Ovary (tissue), 9 donors: ENCODE measurements around the gene LEMD3. TPM values are rescaled to one million over a fixed set of nuclear protein-coding genes. Genes with fewer than 3 reads are reported as not detected.

Experiments
- DNase-seq, 5 donors: peaks; one replicate each; pipeline ENCODE4 v3.0.0-alpha.2; 2019 to 2020
- H3K27ac ChIP-seq, 2 donors: fragments of 200-600 bp; one replicate each; pipeline versions ENCODE4 v1.5.1 to v1.8.0; 2019 to 2022
- H3K27me3 ChIP-seq: fragments of 200-600 bp; one replicate; pipeline ENCODE4 v1.8.0; 2022
- H3K36me3 ChIP-seq: fragments of 200-600 bp; sonication (generic); one replicate; pipeline ENCODE4 v1.5.1; 2019
- H3K4me1 ChIP-seq: one replicate; pipeline ENCODE4 v1.8.1; 2013; ENCODE audit warnings: mild to moderate bottlenecking, moderate library complexity; ENCODE audit not compliant: insufficient read depth
- H3K4me3 ChIP-seq: fragments of 200-600 bp; sonication (generic); one replicate; pipeline ENCODE4 v1.5.1; 2017
- H3K9me3 ChIP-seq, 2 donors: fragments of 200-600 bp in 1 of 2; sonication (generic) in 1 of 2; one replicate each; pipeline versions ENCODE4 v1.5.1 to v1.8.1; 2013 to 2019; ENCODE audit warnings: mild to moderate bottlenecking in 1 of 2, moderate library complexity in 1 of 2
- EP300 ChIP-seq: sonication (generic); formaldehyde crosslinking; IDR thresholded peaks from one replicate; pipeline ENCODE4 v1.6.1; 2017; ENCODE audit warnings: antibody characterized with exemption
- POLR2A ChIP-seq: fragments of 450-650 bp; IDR thresholded peaks from one replicate; pipeline ENCODE4 v1.6.1; 2017; ENCODE audit warnings: antibody characterized with exemption, mild to moderate bottlenecking, moderate library complexity
- WGBS, 3 donors: extraction: QIAGEN DNeasy Blood & Tissue Kit in 1 of 3; methylation state at CpG; one replicate each; pipeline versions ENCODE4 v1.1.5 to v1.1.7; 2013 to 2017; 5-methylcytosine and 5-hydroxymethylcytosine counted together
- intact Hi-C, 4 donors: fragments of 100-400 bp; cut with DNase I; formaldehyde crosslinking; loops; one replicate each; pipeline versions ENCODE4 v1.11.0 to v1.15.1; 2022 to 2023
- polyA plus RNA-seq, 2 donors: library from polyadenylated mRNA; stranded (reverse); fragments of 200-250 nt in 1 of 2; fragments of 350-450 nt in 1 of 2; fragmentation: Illumina TruSeq in 1 of 2; extraction: RNeasy Lipid Tissue Mini Kit (QIAGEN cat#74804) in 1 of 2; gene quantifications; one replicate each; pipeline ENCODE4 v1.2.3, GENCODE V29; 2013 to 2014
- total RNA-seq, 7 donors: library from RNA; depleted of rRNA in 2 of 7; stranded (reverse); fragments of >200 nt in 2 of 7; fragmentation: NEBNext Ultra II Directional in 3 of 7; extraction: Animal tissue kit (Norgen Biotek cat#: 25700) in 3 of 7; gene quantifications; one replicate each; pipeline versions ENCODE4 v1.1.0 to v1.2.4, GENCODE V29; 2016 to 2023
- TF ChIP-seq, protein P1 (sequence below), 3 donors: fragments of 450-650 bp in 2 of 3; fragments of 200-600 bp in 1 of 3; IDR thresholded peaks; one replicate each; pipeline versions ENCODE4 v1.5.1 to v1.8.0; 2016 to 2022; ENCODE audit warnings: antibody characterized with exemption in 3 of 3, mild to moderate bottlenecking in 1 of 3
- donor health status: DM: no; HTN: no; CAD: no; lungs with moderate emphysema.
- donor health status: DM: no; HTN: no; CAD: no.
- donor health status: Bipolar disorder and iron deficiency.
- donor health status: DM: yes; HTN: yes; CAD: no.
- donor health status: DM: no; HTN: no; CAD: no.
- donor health status: DM: yes; HTN: yes; CAD: no.

Gene LEMD3
- total and polyA plus RNA-seq, 9 donors: 11.4 to 34.8 (median 28.3) TPM

DNA sequence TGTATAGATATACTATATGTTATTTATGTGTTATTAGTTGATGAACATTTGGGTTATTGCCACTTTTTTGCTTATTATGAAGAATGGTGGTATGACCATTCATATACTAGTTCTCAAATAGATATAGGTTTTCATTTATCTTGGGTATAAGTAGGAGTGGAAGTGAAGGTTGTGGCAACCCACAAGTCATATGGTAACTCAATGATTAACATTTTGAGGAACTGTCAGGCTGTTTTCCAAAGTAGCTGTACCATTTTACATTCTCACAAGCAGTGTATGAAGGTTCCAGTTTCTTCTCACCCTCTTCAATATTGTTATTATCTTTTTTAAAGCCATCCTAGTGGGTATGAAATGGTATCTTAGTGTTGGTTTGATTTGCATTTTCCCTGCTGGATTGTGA is 90.1 kb downstream of the LEMD3 start:
- DNase-seq: no peak
- Histone ChIP-seq H3K4me3 (no peak overlapping the region), H3K36me3 (no peaks in the 10 kb centered on the region), H3K9me3 (no peaks in the 10 kb centered on the region), H3K4me1 (no peaks in the 10 kb centered on the region), H3K27ac (no peak overlapping the region), H3K27me3 (no peaks in the 10 kb centered on the region)
- intact Hi-C loops: no loop called here
- no peak for TF ChIP-seq EP300
- TF ChIP-seq, protein P1, sequence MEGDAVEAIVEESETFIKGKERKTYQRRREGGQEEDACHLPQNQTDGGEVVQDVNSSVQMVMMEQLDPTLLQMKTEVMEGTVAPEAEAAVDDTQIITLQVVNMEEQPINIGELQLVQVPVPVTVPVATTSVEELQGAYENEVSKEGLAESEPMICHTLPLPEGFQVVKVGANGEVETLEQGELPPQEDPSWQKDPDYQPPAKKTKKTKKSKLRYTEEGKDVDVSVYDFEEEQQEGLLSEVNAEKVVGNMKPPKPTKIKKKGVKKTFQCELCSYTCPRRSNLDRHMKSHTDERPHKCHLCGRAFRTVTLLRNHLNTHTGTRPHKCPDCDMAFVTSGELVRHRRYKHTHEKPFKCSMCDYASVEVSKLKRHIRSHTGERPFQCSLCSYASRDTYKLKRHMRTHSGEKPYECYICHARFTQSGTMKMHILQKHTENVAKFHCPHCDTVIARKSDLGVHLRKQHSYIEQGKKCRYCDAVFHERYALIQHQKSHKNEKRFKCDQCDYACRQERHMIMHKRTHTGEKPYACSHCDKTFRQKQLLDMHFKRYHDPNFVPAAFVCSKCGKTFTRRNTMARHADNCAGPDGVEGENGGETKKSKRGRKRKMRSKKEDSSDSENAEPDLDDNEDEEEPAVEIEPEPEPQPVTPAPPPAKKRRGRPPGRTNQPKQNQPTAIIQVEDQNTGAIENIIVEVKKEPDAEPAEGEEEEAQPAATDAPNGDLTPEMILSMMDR (IDR thresholded peaks at IDR 0.05): no peak
- TF ChIP-seq POLR2A: no peak

DNA sequence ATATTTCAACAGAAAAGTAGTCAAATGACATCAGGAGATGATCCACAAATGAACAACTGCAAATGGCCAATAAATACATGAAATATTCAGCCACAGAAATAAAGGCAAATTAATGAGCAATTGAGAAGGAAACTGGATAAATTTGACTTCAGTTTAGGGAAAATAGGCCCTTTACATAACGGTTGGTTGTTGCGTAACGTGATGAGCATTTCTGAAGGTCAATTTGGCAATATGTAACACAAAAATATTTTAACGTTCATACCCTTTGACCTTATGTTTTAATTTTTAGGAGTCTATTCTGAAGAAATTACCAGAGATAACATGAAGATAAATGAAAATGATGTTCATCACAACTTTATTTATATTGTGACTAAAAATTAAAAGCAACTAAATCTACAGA is 94.4 kb downstream of the LEMD3 start:
- DNase-seq: no peak
- Histone ChIP-seq H3K27ac (no peak overlapping the region), H3K36me3 (no peaks in the 10 kb centered on the region), H3K4me3 (no peak overlapping the region), H3K9me3 (no peaks in the 10 kb centered on the region), H3K4me1 (no peaks in the 10 kb centered on the region), H3K27me3 (no peaks in the 10 kb centered on the region)
- WGBS, 3 donors: 65 to 80% (median 74%) methylated on average over 4 of the region's 4 CpGs
- TF ChIP-seq, protein P1 (IDR thresholded peaks at IDR 0.05): no peak
- no peak for TF ChIP-seq EP300
- TF ChIP-seq POLR2A: no peak
- intact Hi-C loops: no loop called here

DNA sequence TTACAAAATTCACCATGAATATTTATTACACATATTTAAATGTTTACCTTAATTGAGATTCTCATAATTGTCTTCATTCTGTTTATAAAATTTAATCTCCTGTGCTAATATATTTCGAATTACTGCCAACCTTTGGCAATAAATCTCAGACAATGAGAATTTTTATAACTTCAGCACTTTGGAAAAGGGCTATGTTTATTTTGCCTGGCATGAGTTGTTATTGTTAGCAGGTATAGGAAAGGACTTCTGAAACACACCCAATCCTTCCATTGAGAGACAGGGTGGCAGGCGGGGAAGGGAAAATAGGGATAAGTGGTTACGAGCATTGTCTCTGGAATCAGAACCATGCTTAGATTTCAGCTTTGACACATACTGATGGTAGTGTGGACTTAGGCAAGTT is 97.0 kb downstream of the LEMD3 start:
- no peak overlapping the region for H3K4me3 ChIP-seq
- H3K27ac ChIP-seq: no peak overlapping the region
- H3K9me3 ChIP-seq: no peaks in the 10 kb centered on the region
- no peaks in the 10 kb centered on the region for H3K36me3 ChIP-seq
- TF ChIP-seq POLR2A (no peak), EP300 (no peak)
- TF ChIP-seq, protein P1 (IDR thresholded peaks at IDR 0.05): no peak
- no peak for DNase-seq
- H3K4me1 ChIP-seq: no peaks in the 10 kb centered on the region
- WGBS, 3 donors: 83 to 87% (median 86%) methylated on average over 3 of the region's 3 CpGs
- intact Hi-C loops: no loop called here
- H3K27me3 ChIP-seq: no peaks in the 10 kb centered on the region

DNA sequence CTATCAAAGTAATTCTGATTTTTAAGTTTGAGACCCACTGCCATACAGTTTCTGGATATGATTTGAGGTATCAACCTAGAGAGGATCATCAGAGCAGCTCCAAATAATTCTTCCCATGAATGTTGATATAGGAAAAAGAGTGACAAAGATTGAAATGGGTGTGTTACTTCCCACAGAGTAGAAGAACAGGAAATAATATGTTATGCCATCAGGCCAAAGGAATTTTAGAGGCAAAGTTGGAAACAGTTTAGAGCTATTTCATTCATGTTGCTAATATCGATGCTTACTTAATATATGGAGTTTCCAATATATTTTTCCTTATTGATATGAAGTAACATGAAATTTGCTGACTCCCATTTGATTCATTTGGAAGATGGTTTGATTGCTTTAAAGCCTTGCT is 100.2 kb downstream of the LEMD3 start:
- H3K27me3 ChIP-seq: no peaks in the 10 kb centered on the region
- WGBS, 3 donors: 39 to 73% (median 56%) methylated on average over 1 of the region's 1 CpG
- no peaks in the 10 kb centered on the region for H3K9me3 ChIP-seq
- no peaks in the 10 kb centered on the region for H3K36me3 ChIP-seq
- TF ChIP-seq EP300 (no peak), POLR2A (no peak)
- TF ChIP-seq, protein P1 (IDR thresholded peaks at IDR 0.05): no peak
- no peaks in the 10 kb centered on the region for H3K4me1 ChIP-seq
- H3K27ac ChIP-seq: no peak overlapping the region
- no peak for DNase-seq
- no peak overlapping the region for H3K4me3 ChIP-seq
- intact Hi-C loops: no loop called here
